Astrocyte (in vitro differentiated cells and primary cell): ENCODE measurements around the gene ALLC.

Experiments used
- EZH2 ChIP-seq: IDR thresholded peaks from 2 replicates; pipeline ENCODE4 v1.6.1; 2012; ENCODE audit warnings: mild to moderate bottlenecking, low read length, inconsistent platforms; ENCODE audit not compliant: insufficient read depth
- TF ChIP-seq, protein P1 (sequence below): IDR thresholded peaks from 2 replicates; pipeline ENCODE4 v1.5.1; 2011; ENCODE audit warnings: low read depth, mild to moderate bottlenecking, inconsistent platforms, low read length, moderate library complexity; ENCODE audit not compliant: insufficient read depth

GRCh38 chr2:3666613-3666975 lies 8.6 kb downstream of the ALLC start:
- TF ChIP-seq, protein P1, sequence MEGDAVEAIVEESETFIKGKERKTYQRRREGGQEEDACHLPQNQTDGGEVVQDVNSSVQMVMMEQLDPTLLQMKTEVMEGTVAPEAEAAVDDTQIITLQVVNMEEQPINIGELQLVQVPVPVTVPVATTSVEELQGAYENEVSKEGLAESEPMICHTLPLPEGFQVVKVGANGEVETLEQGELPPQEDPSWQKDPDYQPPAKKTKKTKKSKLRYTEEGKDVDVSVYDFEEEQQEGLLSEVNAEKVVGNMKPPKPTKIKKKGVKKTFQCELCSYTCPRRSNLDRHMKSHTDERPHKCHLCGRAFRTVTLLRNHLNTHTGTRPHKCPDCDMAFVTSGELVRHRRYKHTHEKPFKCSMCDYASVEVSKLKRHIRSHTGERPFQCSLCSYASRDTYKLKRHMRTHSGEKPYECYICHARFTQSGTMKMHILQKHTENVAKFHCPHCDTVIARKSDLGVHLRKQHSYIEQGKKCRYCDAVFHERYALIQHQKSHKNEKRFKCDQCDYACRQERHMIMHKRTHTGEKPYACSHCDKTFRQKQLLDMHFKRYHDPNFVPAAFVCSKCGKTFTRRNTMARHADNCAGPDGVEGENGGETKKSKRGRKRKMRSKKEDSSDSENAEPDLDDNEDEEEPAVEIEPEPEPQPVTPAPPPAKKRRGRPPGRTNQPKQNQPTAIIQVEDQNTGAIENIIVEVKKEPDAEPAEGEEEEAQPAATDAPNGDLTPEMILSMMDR = no peak
- TF ChIP-seq EZH2 = no peak
